H1 (cell line): ENCODE measurements around the gene SGMS1. TPM values are rescaled to one million over a fixed set of nuclear protein-coding genes. Genes with fewer than 3 reads are reported as not detected.

Experiments
- BACH1 ChIP-seq: IDR thresholded peaks from 2 replicates; pipeline ENCODE4 v1.6.1; 2012; ENCODE audit warnings: low read length, improper control_type of control experiment
- CEBPB ChIP-seq: IDR thresholded peaks from 2 replicates; pipeline ENCODE4 v1.6.1; 2012; ENCODE audit warnings: low read depth, low read length
- CREB1 ChIP-seq: IDR thresholded peaks from 2 replicates; pipeline ENCODE4 v1.6.1; 2012; ENCODE audit warnings: inconsistent platforms
- CTBP2 ChIP-seq: IDR thresholded peaks from 2 replicates; pipeline ENCODE4 v1.7.0; 2011; ENCODE audit warnings: borderline replicate concordance, mild to moderate bottlenecking, moderate library complexity, mixed read lengths, low read length; ENCODE audit not compliant: insufficient read depth, insufficient read length
- FOSL1 ChIP-seq: IDR thresholded peaks from 2 replicates; pipeline ENCODE4 v1.6.1; 2011; ENCODE audit warnings: mild to moderate bottlenecking, low read depth, low read length, moderate library complexity; ENCODE audit not compliant: insufficient read depth
- KDM1A ChIP-seq: fragments of 200-600, 300-600 bp; sonication (generic); IDR thresholded peaks from 2 replicates; pipeline ENCODE4 v1.7.1; 2016; ENCODE audit warnings: mild to moderate bottlenecking, low read length, borderline replicate concordance
- NRF1 ChIP-seq: IDR thresholded peaks from 2 replicates; pipeline ENCODE4 v1.6.1; 2011; ENCODE audit warnings: mild to moderate bottlenecking, low read depth, low read length, improper control_type of control experiment
- POLR2AphosphoS5 ChIP-seq: IDR thresholded peaks from 2 replicates; pipeline ENCODE4 v1.6.1; 2011; ENCODE audit warnings: low read depth, low read length
- SP1 ChIP-seq: IDR thresholded peaks from 2 replicates; pipeline ENCODE4 v1.6.1; 2011; ENCODE audit warnings: low read depth, low read length
- polyA plus RNA-seq, 7 experiments: library from polyadenylated mRNA; depleted of rRNA in 3 of 7; stranded (reverse) in 5 of 7; unstranded in 2 of 7; fragments of >200 nt in 5 of 7; fragments of 200-250 nt in 2 of 7; gene quantifications; 1 replicate in 5 of 7; 2 replicates in 1 of 7; 4 replicates in 1 of 7; pipeline versions ENCODE4 v1.2.1 to v1.2.3, GENCODE V29; 2011 to 2013; ENCODE audit warnings: missing spikeins in 2 of 7, mixed read lengths in 2 of 7
- total RNA-seq: library from RNA; stranded (reverse); fragmentation: NEBNext Ultra II Directional; extraction: Animal tissue kit (Norgen Biotek cat#: 25700); gene quantifications from 2 replicates; pipeline ENCODE4 v1.2.1, GENCODE V29; 2021
- TF ChIP-seq, protein P1 (sequence below): fragments of 300-600 bp; sonication (generic); IDR thresholded peaks from 2 replicates; pipeline ENCODE4 v1.7.1; 2012; ENCODE audit warnings: low read length, moderate library complexity, mild to moderate bottlenecking, inconsistent platforms; ENCODE audit not compliant: insufficient replicate concordance
- TF ChIP-seq, protein P2 (sequence below): IDR thresholded peaks from 2 replicates; pipeline ENCODE4 v1.6.1; 2012; ENCODE audit warnings: inconsistent platforms
- TF ChIP-seq, protein P3 (sequence below): IDR thresholded peaks from 2 replicates; pipeline ENCODE4 v1.6.1; 2012; ENCODE audit warnings: inconsistent platforms

The SGMS1 gene
- total and polyA plus RNA-seq, 2 of the 8 experiments (the other 6 are each of a cell fraction or from before 2014, with no cell fraction given): 6.0 to 15.6 TPM

DNA sequence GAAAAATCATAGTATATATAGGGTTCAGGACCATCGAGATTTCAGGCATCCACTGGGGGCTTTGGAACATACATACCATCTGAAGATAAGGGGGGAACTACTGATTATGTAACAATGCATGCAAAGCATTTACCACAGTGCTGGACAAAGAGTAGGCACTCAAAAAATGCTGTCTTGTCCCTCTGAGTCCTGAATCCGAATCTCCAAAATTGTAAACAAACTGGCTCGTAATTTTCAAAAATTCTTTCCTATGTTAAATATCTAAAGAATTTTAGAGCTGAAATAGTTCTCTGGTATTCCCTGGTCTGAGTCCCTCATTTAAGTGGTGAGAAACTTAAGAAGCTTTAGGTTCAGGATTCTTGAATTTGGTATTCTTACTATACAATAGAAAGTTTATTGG lies 204.7 kb downstream of the SGMS1 start (continued):
- TF ChIP-seq, protein P1, sequence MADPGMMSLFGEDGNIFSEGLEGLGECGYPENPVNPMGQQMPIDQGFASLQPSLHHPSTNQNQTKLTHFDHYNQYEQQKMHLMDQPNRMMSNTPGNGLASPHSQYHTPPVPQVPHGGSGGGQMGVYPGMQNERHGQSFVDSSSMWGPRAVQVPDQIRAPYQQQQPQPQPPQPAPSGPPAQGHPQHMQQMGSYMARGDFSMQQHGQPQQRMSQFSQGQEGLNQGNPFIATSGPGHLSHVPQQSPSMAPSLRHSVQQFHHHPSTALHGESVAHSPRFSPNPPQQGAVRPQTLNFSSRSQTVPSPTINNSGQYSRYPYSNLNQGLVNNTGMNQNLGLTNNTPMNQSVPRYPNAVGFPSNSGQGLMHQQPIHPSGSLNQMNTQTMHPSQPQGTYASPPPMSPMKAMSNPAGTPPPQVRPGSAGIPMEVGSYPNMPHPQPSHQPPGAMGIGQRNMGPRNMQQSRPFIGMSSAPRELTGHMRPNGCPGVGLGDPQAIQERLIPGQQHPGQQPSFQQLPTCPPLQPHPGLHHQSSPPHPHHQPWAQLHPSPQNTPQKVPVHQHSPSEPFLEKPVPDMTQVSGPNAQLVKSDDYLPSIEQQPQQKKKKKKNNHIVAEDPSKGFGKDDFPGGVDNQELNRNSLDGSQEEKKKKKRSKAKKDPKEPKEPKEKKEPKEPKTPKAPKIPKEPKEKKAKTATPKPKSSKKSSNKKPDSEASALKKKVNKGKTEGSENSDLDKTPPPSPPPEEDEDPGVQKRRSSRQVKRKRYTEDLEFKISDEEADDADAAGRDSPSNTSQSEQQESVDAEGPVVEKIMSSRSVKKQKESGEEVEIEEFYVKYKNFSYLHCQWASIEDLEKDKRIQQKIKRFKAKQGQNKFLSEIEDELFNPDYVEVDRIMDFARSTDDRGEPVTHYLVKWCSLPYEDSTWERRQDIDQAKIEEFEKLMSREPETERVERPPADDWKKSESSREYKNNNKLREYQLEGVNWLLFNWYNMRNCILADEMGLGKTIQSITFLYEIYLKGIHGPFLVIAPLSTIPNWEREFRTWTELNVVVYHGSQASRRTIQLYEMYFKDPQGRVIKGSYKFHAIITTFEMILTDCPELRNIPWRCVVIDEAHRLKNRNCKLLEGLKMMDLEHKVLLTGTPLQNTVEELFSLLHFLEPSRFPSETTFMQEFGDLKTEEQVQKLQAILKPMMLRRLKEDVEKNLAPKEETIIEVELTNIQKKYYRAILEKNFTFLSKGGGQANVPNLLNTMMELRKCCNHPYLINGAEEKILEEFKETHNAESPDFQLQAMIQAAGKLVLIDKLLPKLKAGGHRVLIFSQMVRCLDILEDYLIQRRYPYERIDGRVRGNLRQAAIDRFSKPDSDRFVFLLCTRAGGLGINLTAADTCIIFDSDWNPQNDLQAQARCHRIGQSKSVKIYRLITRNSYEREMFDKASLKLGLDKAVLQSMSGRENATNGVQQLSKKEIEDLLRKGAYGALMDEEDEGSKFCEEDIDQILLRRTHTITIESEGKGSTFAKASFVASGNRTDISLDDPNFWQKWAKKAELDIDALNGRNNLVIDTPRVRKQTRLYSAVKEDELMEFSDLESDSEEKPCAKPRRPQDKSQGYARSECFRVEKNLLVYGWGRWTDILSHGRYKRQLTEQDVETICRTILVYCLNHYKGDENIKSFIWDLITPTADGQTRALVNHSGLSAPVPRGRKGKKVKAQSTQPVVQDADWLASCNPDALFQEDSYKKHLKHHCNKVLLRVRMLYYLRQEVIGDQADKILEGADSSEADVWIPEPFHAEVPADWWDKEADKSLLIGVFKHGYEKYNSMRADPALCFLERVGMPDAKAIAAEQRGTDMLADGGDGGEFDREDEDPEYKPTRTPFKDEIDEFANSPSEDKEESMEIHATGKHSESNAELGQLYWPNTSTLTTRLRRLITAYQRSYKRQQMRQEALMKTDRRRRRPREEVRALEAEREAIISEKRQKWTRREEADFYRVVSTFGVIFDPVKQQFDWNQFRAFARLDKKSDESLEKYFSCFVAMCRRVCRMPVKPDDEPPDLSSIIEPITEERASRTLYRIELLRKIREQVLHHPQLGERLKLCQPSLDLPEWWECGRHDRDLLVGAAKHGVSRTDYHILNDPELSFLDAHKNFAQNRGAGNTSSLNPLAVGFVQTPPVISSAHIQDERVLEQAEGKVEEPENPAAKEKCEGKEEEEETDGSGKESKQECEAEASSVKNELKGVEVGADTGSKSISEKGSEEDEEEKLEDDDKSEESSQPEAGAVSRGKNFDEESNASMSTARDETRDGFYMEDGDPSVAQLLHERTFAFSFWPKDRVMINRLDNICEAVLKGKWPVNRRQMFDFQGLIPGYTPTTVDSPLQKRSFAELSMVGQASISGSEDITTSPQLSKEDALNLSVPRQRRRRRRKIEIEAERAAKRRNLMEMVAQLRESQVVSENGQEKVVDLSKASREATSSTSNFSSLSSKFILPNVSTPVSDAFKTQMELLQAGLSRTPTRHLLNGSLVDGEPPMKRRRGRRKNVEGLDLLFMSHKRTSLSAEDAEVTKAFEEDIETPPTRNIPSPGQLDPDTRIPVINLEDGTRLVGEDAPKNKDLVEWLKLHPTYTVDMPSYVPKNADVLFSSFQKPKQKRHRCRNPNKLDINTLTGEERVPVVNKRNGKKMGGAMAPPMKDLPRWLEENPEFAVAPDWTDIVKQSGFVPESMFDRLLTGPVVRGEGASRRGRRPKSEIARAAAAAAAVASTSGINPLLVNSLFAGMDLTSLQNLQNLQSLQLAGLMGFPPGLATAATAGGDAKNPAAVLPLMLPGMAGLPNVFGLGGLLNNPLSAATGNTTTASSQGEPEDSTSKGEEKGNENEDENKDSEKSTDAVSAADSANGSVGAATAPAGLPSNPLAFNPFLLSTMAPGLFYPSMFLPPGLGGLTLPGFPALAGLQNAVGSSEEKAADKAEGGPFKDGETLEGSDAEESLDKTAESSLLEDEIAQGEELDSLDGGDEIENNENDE: no peak
- TF ChIP-seq POLR2AphosphoS5 (no peak), KDM1A (no peak), NRF1 (no peak), CREB1 (no peak), BACH1 (no peak), SP1 (no peak), CTBP2 (no peak), FOSL1 (no peak), CEBPB (no peak)
- TF ChIP-seq, protein P2, sequence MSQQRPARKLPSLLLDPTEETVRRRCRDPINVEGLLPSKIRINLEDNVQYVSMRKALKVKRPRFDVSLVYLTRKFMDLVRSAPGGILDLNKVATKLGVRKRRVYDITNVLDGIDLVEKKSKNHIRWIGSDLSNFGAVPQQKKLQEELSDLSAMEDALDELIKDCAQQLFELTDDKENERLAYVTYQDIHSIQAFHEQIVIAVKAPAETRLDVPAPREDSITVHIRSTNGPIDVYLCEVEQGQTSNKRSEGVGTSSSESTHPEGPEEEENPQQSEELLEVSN: no peak
- TF ChIP-seq, protein P3, sequence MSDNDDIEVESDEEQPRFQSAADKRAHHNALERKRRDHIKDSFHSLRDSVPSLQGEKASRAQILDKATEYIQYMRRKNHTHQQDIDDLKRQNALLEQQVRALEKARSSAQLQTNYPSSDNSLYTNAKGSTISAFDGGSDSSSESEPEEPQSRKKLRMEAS: no peak
